Stimulated activated CD8-positive, alpha-beta memory T cell treated with anti-CD3 and anti-CD28 coated beads, Interleukin-7, amount 100 ng/mL, for 48 hours (primary cell): ENCODE data around the gene ABCA2.
"Not testable (repeated sequence)": the region's sequence is repeated elsewhere in the genome, so short reads cannot be mapped to it uniquely, and the experiment has no call there.

Experiments
- DNase-seq, 2 donors: peaks; one replicate each; pipeline ENCODE4 v3.0.0-alpha.2; 2020; ENCODE audit warnings: low read depth in 1 of 2; ENCODE audit errors: extremely low read depth in 1 of 2

Gene ABCA2

DNA sequence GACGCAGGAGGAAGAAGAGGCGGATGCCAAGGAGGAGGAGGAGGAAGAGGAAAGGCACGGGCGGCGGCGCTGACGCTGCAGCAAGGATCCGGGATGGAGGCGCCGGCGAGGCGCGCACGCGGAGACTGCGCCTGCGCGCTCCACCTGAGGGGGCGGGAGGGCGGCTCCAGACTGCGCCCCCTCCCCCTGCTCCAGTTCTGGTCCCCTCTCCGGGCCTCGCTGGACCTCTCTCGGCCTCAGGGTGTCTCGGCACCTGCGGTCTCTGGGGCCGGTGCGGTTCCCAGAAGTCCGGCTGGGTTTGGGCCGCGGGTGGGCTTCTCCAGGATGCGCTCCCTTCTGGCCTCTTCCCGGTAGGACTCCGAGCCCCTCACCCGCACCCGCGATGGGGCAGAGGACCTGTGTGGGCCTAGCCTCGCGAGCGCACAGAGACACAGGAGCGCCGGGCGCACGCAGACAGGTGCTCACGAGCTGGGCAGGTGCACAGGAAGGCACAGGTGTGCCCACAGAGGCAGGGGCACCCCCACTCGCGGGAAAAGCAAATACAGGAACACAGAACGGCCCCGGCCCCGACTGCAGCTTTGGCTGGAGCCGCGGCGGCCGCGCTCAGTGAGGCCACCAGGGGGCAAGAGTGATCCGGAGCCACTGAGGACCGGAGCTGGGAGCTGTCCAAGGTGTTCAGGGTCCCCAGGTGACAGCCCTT, 18.2 kb upstream of the ABCA2 start, which contains the start of gene NPDC1:
TSS of gene NPDC1 (minus strand) at position 90 of the 700 bp plus-strand sequence. CDS start 188 bp downstream, outside the sequence.
- DNase-seq: peak in 1 of 2 donors; percentile 71

DNA sequence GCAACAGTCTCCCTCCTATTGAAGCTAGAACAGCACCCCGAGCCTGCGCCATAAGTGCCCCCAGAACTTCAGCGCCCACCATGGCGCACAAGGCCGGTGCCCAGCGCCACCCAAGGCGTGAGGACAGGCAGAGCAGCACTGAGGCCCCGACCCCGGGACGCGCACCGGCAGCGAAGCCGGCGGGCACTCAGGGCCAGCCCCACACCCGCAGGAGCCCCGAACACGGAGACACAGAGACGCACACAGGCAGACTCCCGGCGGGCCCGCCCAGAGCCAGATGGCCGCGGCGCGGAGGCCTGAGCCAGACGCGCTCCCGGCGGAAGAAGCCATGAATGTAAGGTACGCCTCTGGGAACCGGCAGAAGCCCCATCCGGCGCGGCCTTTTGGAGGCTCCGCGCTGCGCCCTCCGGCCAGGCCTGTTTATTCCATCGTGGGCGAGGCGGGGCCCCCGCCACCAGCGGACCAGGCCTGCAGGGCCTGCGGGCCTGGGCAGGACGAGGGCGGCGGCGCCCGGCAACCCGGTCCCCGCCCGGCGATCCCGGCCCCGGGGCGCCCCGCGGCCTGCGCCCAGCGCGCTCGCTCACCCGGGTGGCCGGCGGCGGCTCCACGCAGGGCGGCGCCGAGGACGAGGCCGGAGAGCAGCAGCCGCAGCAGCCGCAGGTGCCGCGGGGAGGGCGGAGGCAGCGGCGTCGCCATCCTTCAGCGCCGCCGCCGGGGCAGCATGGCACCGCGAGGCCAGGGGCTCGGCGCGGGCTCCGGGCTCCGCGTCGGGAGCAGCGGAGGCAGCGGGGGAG, 17.5 kb upstream of the ABCA2 start:
- DNase-seq: no peak

DNA sequence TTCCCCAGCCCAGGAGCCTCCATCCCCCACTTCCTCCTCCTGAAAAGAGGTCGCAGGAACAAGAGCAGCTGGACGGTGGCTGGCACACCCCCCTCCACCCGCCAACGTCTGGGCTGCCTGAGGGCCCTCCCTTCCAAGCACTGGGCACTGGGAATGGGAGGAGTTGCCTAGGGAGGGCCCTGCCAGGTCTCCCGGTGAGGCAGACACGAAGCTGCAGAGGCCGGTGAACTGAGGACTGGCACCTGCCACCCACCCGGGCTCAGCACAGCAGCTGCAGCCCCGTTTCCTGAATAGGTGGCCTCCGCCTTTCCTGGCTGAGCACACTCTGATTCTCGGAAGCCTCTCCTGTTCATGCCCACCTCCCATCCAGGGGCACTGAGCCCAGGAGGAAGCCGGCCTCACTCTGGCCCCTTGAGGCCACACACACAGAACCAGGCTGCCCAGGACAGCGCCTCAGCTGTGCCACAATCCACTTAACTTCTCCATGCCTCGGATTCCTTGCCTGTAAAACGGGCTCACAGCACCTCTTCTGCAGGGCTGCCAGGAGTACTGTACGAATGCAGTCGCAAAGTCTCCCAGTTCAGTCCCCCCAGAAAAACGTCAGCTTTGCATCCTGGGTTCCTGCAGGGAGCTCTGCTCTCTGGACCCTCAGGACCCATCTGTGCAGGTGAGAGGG, 16.6 kb upstream of the ABCA2 start:
- no peak for DNase-seq

DNA sequence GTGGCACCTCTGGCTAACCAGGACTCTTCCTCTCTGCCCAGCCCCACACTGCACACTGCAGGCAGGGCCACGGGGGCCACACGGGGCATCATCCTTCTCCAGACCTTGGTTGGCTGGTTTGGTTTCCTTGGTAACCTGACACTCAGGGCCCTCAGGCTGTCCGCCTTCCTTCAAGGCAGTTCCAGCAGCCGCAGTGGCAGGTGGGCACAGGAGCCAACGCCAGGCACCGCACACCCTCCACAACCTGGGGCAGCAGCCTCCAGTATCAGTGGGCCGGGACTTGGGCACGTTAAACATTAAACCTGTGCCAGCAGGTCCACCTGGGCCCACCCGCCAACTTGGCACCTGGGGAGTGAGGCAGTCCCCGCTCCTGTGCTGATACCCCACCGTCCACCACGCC, 16.0 kb upstream of the ABCA2 start:
- DNase-seq: no peak

DNA sequence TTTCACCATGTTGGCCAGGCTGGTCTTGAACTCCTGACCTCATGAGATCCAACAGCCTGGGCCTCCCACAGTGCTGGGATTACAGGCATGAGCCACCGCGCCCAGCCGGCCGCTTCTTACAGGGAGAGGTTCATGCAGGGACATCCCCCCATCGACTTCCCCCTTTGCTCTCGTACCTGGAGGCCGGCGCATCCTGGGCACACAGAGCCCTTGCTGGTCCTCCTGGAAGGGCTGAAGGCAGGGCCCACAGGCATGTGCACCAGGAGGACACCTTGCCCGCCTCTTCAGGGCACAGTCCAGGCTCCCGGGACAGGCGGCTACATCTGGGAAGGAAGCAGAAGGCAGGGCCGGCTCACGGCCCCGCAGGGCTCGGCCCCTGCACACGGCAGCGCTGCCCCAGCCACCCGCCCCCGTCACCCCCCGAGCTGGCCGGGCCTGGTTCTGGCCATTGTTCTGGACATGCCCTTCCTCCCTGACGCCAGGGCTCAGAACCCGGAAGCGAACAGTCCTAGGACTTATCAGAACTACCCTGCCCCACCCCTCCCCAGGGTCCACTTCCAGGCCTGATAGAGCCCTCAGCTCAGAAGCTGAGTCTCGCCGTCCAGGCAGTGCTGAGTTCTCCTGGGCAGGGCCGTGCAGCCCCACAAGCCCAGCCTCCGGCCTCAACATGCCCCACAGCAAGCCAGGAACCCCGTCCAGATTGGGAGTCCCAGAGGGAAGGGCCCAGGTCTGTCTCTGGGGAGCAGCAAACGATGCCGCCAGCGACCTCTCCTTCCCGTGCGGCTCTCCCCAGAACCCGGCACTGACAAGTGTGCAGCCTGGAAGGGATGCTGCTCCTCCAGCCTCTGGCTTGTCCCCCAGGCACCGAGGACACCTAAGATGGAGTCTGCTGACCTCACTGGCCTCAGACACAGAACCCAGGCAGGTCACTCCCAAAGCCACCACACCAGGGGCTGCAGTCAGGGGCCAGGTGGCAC, 15.0 kb upstream of the ABCA2 start:
- DNase-seq: no peak

DNA sequence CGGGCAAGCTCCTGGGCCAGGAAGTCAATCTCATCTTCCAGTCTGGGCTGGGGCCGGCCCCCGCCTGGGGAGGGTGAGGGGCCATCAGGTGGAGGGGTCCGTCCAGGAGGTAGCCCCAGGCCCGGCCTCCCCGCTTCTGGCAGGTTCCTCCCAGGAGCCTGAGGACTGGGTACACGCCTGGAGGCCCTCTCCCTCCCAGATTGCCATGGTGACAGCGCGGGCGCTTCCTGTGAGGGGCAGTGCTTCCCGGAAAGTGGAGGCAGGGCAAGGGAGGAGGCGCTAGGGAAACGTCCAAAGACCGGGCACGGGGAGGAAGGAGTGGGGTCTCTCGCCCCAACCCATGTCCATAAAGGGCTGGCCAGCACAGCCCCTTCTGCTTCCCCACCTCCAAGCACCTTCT, 13.1 kb upstream of the ABCA2 start:
- no peak for DNase-seq

DNA sequence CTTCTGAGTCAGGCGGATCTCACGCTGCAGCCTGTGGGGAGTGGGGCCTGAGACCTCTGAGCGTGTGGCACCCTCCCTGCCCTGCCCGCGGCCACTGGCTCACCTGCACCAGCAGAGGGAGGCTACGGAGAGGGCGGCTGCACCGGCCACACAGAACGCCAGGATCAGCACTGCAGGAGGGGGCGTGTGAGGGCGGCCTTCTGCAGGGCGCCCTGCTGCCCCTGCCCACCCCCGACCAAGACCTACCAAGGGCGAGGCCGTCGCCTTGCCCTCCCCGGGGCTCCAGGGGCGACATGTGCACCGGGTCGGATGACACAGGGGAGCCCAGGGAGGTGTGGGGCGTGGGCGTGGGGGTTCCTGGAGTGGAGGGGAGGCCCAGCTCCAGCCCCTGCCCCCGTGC, 12.5 kb upstream of the ABCA2 start:
- no peak for DNase-seq

DNA sequence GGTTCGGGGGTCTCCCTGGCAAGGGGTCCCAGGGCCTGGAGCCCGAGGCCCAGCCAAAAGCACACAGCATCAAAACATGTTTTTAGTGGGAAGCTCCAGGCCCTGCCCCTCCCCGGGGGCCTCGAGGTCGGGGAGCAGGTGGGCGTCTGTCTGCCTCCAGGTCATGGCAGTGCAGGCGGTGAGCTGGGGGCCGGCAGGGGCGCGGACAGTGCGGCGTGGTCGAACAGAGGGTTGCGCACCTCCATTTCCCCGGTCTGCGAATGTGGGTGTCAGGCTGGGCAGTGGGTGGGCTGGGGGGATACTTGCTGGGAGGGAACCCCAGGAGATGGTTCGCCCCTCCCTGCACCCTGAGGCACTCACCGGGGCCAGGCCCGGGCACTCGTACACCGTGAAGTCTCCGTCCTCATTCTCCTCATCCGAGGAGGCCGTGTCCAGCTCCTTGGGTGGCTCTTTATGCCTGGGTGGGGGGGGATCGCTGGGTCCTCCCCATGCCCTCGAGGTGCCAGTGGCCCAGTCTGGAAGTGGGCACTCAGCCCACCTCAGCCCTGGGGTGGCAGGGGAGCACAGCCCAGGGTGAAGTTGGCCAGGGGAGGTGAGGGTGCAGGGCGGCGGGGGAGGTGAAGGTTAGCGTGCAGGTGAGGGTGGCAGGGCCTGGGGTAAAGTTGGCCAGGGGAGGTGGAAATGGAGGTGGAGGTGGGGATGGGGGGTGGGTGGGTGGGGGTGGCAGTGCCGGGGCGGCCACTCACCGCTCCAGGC, 11.8 kb upstream of the ABCA2 start:
- no peak for DNase-seq

DNA sequence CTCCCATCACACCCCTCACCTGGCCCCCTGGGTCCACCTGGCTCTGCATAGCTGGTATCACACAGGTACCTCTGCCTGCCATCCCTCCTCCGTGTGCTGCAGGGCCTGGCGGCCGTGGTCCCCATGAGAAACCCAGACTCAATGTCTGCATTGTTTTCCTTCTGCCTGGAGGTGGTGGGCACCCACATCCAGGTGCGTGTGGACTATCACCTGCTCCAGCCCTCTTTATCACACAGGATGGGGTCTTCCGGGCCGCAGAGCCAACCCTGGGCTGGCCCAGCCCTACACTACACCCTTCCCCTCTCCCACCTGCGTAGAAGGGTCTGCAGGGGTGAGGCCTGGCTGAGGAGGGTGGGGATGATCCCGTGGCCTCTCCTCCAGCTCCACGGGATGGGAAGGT, 10.9 kb upstream of the ABCA2 start:
- no peak for DNase-seq

DNA sequence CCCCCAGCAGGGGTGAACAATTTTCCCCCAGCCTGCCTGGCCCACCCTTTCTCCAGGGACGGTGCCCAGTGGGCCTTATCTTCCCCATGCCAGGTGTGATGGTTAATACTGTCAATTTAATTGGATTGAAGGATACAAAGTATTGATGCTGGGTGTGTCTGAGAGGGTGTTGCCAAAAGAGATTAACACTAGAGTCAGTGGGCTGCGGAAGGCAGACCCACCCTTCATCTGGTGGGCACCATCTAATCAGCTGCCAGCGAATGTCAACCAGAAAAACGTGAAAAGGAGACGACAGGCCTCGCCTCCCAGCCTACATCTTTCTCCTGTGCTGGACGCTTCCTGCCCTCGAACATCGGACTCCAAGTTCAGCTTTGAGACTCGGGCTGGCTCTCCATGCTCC, 9.4 kb upstream of the ABCA2 start:
- no peak for DNase-seq

DNA sequence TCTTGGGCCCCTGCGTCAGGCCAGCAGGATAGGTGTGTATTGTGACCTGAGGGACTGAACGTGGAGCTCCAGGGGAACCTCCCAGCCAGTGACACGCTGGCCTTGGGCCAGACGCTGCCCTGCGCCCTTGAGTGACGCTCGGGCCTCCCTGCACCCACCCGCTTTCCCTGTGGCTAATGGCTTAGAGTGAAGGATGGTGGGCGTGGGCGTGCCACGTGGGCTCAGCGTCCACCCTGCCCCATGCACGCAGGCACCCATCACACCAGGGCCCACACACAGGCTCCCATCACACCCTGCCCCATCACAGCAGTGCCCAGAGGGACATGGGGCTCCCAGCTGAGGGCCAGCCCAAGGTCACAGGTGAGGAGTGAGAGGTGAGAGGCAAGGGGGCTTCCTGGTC, 9.0 kb upstream of the ABCA2 start:
- DNase-seq: no peak

DNA sequence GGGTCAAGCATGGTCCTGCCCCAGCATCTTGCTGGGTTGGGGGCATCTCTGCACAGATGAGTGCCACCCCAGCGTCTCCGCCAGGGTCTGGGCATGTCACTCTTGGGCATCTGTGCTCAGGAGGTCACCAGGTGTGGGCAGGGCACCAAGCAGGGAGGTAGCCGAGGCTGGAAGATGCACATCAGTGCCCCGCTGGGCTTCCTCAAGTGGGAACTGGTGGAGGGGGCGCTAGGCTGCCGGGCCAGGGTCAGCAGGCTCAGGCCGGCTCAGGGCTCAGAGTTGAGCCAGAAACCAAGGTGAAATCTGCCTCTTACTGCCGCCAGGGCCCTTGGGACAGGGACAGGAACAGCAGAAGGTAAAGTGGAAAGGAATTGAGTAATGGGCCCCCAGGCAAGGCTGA, 7.9 kb upstream of the ABCA2 start:
- no peak for DNase-seq

DNA sequence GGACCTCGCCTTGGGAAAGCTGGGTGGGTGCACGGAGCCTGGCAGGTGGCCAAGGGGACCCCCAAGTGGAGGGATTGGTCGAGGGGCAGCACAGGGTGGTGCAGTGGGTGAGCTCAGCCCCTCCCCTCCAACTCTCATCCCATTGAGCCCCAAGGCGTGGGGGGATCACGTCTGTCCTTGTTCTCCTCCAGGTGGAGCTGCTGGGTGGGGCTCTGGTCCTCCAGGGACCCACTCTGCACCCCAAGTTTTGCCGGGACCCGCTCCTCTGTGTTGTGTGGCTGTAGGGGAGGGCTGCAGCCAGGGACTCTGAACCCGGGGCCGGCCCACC, 7.4 kb upstream of the ABCA2 start:
- no peak for DNase-seq

DNA sequence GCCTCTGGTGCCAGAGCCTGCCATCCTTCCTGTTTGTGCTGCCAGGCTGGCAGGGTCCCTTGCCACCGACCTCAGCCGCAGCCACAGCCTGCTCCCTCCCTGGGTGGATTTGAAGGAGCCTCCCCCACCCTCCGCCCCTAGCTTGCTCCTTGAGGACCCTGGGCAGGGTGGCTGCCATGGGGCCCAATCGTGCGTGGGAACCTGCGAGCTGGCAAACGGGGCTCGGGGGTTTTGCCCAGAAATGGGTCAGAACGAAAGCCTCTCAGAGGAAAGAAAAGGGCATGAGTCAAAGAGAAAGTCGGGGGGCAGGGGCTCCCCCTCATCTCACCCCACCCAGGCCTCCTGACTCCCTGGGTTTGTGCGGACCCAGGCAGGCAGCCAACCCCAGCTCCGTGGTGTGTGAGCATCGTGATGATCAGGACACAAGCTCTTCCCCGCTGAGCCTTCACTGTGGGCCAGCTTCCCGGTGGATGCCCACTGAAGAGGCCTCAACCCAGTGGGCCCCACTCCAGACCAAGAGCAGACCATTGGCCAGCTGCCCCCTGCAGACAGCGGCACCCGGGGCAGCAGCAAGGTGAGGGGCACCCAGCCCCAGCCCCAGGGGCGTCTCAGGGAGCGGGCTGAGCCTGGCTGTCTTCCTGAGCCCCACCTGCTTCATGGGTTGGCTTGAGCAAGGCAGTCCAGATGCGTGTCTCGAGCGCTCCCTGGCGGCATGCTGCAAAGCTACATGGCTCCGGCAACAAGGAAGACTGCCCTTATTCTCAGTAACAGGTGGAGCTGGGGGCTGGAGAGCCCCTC, 6.9 kb upstream of the ABCA2 start:
- peak; percentile 70 to 82 for DNase-seq

DNA sequence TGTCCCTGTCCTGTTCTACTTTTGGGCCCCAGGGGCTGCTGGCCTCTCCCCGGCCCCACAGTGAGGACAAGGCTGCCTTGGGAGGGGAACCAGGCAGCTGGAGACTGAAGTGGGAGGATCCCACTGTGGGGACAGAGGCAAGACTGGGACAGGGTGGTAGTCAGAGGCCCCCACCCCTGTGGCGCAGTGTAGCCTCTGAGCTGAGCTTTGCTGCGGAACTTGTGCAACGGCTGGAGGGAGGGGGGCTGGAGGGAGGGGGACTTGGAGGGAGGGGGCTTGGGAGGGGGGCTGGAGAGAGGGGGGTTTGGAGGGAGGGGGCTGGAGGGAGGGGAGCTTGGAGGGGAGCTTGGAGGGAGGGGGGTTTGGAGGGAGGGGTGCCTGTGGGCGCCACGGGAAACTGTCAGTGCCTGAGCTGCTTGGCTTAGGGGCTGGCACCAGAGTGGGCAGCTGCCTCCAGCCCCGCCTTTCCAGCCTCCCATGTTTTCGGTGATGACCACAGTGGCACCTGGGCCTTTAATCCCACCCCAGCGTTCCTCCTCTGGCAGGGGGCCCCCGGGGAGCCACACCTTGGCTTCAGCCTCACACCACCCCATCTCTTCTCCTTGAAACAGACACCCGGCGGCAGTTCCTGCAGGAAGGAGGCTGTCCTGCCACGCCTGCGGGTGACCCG, 6.1 kb upstream of the ABCA2 start:
- no peak for DNase-seq

DNA sequence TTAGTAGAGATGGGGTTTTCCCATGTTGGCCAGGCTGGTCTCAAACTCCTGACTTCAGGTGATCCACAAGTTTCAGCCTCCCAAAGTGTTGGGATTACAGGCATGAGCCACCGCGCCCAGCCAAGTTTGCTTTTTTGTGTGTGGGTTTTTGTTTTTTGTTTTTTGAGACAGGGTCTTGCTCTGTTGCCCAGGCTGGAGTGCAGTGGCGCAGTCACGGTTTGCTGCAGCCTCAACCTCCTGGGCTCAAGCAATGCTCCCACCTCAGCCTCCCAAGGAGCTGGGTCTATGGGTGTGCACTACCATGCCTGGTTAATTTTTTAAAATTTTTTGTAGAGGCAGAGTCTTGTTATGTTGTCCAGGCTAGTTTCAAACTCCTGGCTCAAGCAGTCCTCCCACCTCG, 5.4 kb upstream of the ABCA2 start:
- not testable (repeated sequence) for DNase-seq

DNA sequence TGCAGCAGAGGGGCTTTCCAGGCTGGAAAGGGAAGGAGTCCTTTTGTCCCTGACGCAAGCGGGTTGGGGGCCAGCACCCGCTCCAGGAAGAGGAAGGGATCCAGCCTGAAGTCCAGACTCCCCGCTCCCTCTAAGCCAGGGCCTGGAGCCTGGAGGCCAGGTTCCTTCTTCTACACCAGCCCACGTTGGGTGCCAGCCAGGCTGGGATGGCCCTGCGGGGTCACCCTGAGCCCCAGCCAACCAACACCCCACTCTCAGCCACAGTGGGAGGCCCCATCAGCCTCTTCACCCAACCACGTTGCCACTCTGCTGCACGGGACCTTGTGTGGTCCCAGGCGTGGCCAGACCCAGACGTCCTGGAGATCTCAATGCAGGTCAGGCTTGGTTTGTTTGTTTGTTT, 4.8 kb upstream of the ABCA2 start:
- no peak for DNase-seq

DNA sequence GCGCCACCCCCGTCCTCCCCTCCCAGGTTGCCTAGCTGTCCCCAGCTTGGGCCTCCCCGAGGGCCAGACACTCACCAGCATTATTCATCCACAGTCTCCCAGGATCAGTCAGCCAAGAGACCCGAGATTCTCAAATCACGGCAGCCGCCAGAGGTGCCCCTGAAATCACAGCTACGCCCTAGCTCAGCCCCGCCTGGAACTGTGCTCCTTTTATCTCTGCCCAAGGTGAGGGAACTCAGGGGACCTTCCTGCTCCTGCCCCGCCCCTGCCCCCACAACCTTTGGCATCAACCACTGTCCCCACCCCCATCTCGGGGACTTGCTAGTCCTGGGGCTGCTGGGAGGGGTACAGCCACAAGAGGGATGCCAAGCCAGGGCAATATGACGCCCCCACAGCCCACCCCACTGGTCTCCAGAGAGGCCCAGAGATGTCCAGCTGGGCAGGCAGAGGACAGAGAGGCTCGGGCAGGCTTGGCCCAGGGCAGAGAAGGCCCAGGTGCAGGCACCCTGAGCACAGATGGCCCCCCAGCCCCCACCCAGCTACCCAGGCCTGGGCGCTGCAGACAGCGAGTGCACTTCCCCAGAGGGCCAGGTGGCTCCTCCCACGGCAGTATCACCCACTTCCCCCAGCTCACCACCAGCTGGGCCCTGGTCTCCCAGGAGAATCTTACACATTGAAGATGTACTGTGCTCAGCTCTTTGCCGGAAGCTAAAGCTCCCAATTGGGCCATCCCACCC, 4.0 kb upstream of the ABCA2 start, which contains the start of gene FUT7:
TSS of gene FUT7 (minus strand) at position 185 of the 737 bp plus-strand sequence. CDS start at position 88, 97 bp downstream.
- DNase-seq: peak in 1 of 2 donors; percentile 37
